Sigmoid colon (tissue), 7 donors: ENCODE measurements around the gene ADAMTS7. TPM values are rescaled to one million over a fixed set of nuclear protein-coding genes. Genes with fewer than 3 reads are reported as not detected.

Experiments
- DNase-seq: peaks from one replicate; pipeline ENCODE4 v3.0.0-alpha.2; 2019
- H3K27ac ChIP-seq, 4 donors: fragments of 200-600 bp; sonication (generic); one replicate each; pipeline ENCODE4 v1.5.1; 2016 to 2019; ENCODE audit warnings: mild to moderate bottlenecking in 1 of 4
- H3K27me3 ChIP-seq, 3 donors: fragments of 200-600 bp; sonication (generic); one replicate each; pipeline ENCODE4 v1.5.1; 2019; ENCODE audit warnings: mild to moderate bottlenecking in 1 of 3
- H3K36me3 ChIP-seq, 4 donors: fragments of 200-600 bp; sonication (generic); one replicate each; pipeline ENCODE4 v1.5.1; 2016 to 2019
- H3K4me1 ChIP-seq, 4 donors: fragments of 200-600 bp; sonication (generic); one replicate each; pipeline ENCODE4 v1.5.1; 2017 to 2019
- H3K4me3 ChIP-seq, 4 donors: fragments of 200-600 bp; sonication (generic); one replicate each; pipeline ENCODE4 v1.5.1; 2017 to 2019; ENCODE audit warnings: mild to moderate bottlenecking in 2 of 4, moderate library complexity in 1 of 4
- H3K9me3 ChIP-seq, 4 donors: fragments of 200-600 bp in 3 of 4; sonication (generic) in 3 of 4; one replicate each; pipeline versions ENCODE4 v1.5.1 to v1.6.1; 2013 to 2019
- EP300 ChIP-seq, 4 donors: sonication (generic); formaldehyde crosslinking; IDR thresholded peaks; one replicate each; pipeline ENCODE4 v1.6.1; 2017; ENCODE audit warnings: antibody characterized with exemption in 4 of 4
- POLR2A ChIP-seq, 2 donors: fragments of 450-650 bp; IDR thresholded peaks; one replicate each; pipeline ENCODE4 v1.6.1; 2016; ENCODE audit warnings: antibody characterized with exemption in 2 of 2, mild to moderate bottlenecking in 2 of 2, moderate library complexity in 2 of 2
- POLR2AphosphoS5 ChIP-seq, 4 donors: sonication (generic); formaldehyde crosslinking; IDR thresholded peaks; one replicate each; pipeline ENCODE4 v1.6.1; 2017; ENCODE audit warnings: antibody characterized with exemption in 4 of 4
- WGBS, 2 donors: extraction: QIAGEN DNeasy Blood & Tissue Kit; methylation state at CpG; one replicate each; pipeline ENCODE4 v1.1.7; 2013; 5-methylcytosine and 5-hydroxymethylcytosine counted together
- intact Hi-C: fragments of 100-400 bp; cut with DNase I; formaldehyde crosslinking; loops from one replicate; pipeline ENCODE4 v1.15.1; 2023
- polyA plus RNA-seq, 3 donors: library from polyadenylated mRNA; stranded (reverse); fragments of 200-250 nt; gene quantifications; one replicate each; pipeline ENCODE4 v1.2.3, GENCODE V29; 2013
- total RNA-seq, 4 donors: library from RNA; depleted of rRNA; stranded (reverse); fragments of >200 nt; gene quantifications; one replicate each; pipeline ENCODE4 v1.1.0, GENCODE V29; 2016
- TF ChIP-seq, protein P1 (sequence below), 4 experiments: fragments of 450-650 bp in 3 of 4; fragments of 200-600 bp in 1 of 4; IDR thresholded peaks; one replicate each; pipeline ENCODE4 v1.5.1; 2016 to 2019; ENCODE audit warnings: antibody characterized with exemption in 4 of 4, mild to moderate bottlenecking in 3 of 4, moderate library complexity in 2 of 4
- donor health status: healthy with polysubstance abuse.
- donor health status: Bipolar disorder and iron deficiency.
- donor health status: healthy.

ADAMTS7 gene
- total and polyA plus RNA-seq, 7 donors = 0.23 to 8.3 (median 1.8) TPM; not detected in 1

DNA sequence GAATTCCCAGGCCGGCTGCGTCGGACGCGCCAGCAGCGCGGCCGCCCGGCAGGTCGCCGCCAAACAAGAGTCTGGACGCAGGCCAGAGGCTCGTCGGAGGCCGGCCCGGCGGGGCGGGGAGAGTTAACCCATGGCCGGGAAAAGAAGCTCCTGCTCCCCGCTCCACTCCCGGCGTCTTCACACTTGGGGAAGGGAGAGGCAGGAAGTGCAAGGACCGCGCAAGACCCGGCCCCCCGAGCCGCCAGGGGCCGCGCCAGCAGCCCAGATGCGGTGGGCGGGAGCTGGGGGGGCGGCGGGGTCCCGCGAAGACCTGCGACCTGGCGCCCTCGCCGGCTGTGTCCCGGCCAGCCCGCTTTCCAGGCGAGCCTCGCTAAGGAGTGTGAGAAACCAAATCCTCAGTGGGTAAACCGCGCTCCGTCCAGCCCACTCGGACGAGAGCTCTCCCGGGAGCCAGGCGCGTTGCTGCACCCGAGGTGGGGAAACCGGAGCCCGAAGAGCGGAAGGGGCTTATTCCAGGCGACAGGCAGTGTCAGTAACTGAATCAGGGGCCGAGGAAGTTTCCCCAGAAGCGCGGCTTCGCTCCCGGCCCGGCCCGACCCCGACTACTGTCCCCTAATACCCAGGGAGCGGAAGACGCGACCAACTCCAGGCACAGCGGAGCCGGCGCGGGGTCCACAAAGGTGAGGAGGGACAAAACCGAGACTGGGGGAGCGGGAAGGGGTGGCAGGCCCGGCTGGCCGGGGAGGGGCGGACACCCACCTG, 721 bp downstream of the ADAMTS7 start:
- H3K4me1 ChIP-seq = peaks cover 0 to 21% (median 14%) of the 10 kb centered on the region in 4 donors
- peak; percentile 78 for DNase-seq

DNA sequence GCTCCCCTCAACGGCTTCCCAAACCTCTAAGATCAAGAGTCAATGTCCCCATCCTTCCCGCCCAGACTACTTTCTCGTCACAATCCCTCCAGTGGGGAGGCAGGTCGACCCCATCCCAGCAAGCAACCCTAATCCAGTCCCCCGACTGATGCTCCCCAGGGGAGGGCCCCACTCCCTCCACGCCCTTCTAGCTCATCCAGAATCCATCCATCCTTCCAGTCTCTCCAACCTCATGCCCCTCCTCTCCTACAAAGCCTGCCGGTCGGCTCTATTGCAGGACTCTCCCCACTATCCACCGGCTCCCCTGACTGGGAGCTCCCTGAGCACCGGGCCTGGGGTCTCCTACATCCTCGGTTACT, 1.3 kb downstream of the ADAMTS7 start:
- intact Hi-C loops = loop anchor here (2.0 to 5.0 kb wide), 4 partner anchors 47 to 193 kb away; partner anchors contain the start of gene MORF4L1
- peak overlapping the region; percentile 52 to 74 (median 70) for H3K4me3 ChIP-seq
- H3K36me3 ChIP-seq = no peaks in the 10 kb centered on the region
- H3K4me1 ChIP-seq = peaks cover 0 to 21% (median 14%) of the 10 kb centered on the region in 4 donors
- no peaks in the 10 kb centered on the region for H3K27me3 ChIP-seq
- H3K27ac ChIP-seq = peak overlapping the region; percentile 74 to 85 (median 81)
- TF ChIP-seq POLR2A (IDR thresholded peaks at IDR 0.05) = no peak
- TF ChIP-seq, protein P1, sequence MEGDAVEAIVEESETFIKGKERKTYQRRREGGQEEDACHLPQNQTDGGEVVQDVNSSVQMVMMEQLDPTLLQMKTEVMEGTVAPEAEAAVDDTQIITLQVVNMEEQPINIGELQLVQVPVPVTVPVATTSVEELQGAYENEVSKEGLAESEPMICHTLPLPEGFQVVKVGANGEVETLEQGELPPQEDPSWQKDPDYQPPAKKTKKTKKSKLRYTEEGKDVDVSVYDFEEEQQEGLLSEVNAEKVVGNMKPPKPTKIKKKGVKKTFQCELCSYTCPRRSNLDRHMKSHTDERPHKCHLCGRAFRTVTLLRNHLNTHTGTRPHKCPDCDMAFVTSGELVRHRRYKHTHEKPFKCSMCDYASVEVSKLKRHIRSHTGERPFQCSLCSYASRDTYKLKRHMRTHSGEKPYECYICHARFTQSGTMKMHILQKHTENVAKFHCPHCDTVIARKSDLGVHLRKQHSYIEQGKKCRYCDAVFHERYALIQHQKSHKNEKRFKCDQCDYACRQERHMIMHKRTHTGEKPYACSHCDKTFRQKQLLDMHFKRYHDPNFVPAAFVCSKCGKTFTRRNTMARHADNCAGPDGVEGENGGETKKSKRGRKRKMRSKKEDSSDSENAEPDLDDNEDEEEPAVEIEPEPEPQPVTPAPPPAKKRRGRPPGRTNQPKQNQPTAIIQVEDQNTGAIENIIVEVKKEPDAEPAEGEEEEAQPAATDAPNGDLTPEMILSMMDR (IDR thresholded peaks at IDR 0.05) = no peak
- TF ChIP-seq POLR2AphosphoS5 (IDR thresholded peaks at IDR 0.05) = no peak
- no peak for TF ChIP-seq EP300 (IDR thresholded peaks at IDR 0.05)
- no peak for DNase-seq
- H3K9me3 ChIP-seq = no peaks in the 10 kb centered on the region
- 15 to 29% methylated on average over 11 of the region's 11 CpGs for WGBS, 2 donors

More for the DNA sequence above, 721 bp downstream of the ADAMTS7 start:
- no peaks in the 10 kb centered on the region for H3K36me3 ChIP-seq
- H3K9me3 ChIP-seq = no peaks in the 10 kb centered on the region
- peak in 1 of 4 donors; percentile 2 for TF ChIP-seq POLR2AphosphoS5 (IDR thresholded peaks at IDR 0.05)
- TF ChIP-seq, protein P1 (IDR thresholded peaks at IDR 0.05) = no peak
- WGBS, 2 donors = 1% methylated on average over 76 of the region's 76 CpGs
- H3K27ac ChIP-seq = peak overlapping the region; percentile 74 to 85 (median 81)
- peak overlapping the region; percentile 52 to 74 (median 70) for H3K4me3 ChIP-seq
- intact Hi-C loops = loop anchor here (2.0 to 5.0 kb wide), 4 partner anchors 47 to 193 kb away; partner anchors contain the start of gene MORF4L1
- H3K27me3 ChIP-seq = no peaks in the 10 kb centered on the region

DNA sequence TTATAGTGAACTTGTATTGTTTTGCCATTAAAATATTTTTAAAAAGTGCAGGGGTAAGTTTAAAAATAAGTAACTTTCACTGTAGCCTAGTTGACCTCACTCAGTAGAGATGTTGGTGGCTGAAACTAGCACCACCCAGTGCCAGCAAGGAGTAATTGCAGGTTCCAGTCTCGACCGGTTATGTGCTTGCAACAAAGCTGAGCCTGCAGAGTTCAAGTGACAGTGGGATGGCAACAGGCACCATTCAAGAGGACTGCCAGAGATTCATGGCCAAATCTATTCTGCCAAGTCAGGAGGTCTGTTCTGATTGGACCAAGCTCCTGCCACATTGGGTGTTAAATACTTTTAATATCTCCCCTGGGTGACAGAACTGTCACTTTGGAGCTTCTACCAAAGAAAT, 2.7 kb downstream of the ADAMTS7 start:
- H3K4me1 ChIP-seq = peaks cover 0 to 21% (median 14%) of the 10 kb centered on the region in 4 donors
- 48 to 51% methylated on average over 2 of the region's 2 CpGs for WGBS, 2 donors
- DNase-seq = no peak
- no peak overlapping the region for H3K4me3 ChIP-seq
- H3K27me3 ChIP-seq = no peaks in the 10 kb centered on the region
- intact Hi-C loops = no loop called here
- TF ChIP-seq, protein P1 (IDR thresholded peaks at IDR 0.05) = peak in 1 of 4 experiments; percentile 27
- TF ChIP-seq POLR2AphosphoS5 (IDR thresholded peaks at IDR 0.05) = no peak
- H3K9me3 ChIP-seq = no peaks in the 10 kb centered on the region
- H3K27ac ChIP-seq = no peak overlapping the region
- H3K36me3 ChIP-seq = no peaks in the 10 kb centered on the region

DNA sequence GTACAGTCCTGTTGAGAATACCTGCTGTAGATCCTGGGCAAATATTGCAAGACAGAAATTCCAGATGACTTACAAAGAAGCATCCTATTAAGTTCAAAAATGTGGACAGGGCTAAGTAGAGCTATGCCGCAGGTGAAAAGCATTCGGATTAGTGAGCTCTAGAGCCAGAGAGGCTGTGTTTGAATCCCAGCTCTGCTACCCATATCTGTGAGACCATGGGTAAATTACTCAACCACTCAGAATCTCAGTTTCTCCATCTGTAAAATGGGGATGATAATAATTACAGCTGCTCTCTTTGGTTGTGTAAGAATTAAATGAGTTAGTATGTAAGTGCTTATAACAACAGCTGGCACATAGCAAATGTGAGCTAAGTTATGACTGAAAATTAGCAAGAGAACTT, 3.9 kb downstream of the ADAMTS7 start:
- TF ChIP-seq EP300 (IDR thresholded peaks at IDR 0.05) (no peak), POLR2A (IDR thresholded peaks at IDR 0.05) (no peak), POLR2AphosphoS5 (IDR thresholded peaks at IDR 0.05) (no peak)
- TF ChIP-seq, protein P1 (IDR thresholded peaks at IDR 0.05) = no peak
- H3K36me3 ChIP-seq = no peaks in the 10 kb centered on the region
- intact Hi-C loops = no loop called here

More for the DNA sequence above, 3.9 kb downstream of the ADAMTS7 start:
- Histone ChIP-seq H3K9me3 (no peaks in the 10 kb centered on the region), H3K27me3 (no peaks in the 10 kb centered on the region), H3K4me3 (no peak overlapping the region), H3K27ac (no peak overlapping the region), H3K4me1 (peaks cover 0 to 21% (median 14%) of the 10 kb centered on the region in 4 donors)
- 99% methylated on average over 2 of the region's 2 CpGs for WGBS, 2 donors
- no peak for DNase-seq
